Thyroid gland (tissue), 4 donors: ENCODE measurements around the gene UBE2V1. TPM values are rescaled to one million over a fixed set of nuclear protein-coding genes. Genes with fewer than 3 reads are reported as not detected.

ENCODE experiments used
- DNase-seq, 2 donors: peaks; one replicate each; pipeline ENCODE4 v3.0.0-alpha.2; 2019
- H3K27ac ChIP-seq, 3 donors: fragments of 200-600 bp; sonication (generic); 1 replicate in 2 of 3; 2 replicates in 1 of 3; pipeline ENCODE4 v1.5.1; 2016 to 2019; ENCODE audit warnings: mild to moderate bottlenecking in 1 of 3, moderate library complexity in 1 of 3
- H3K27me3 ChIP-seq: fragments of 200-600 bp; sonication (generic); one replicate; pipeline ENCODE4 v1.5.1; 2019
- H3K36me3 ChIP-seq, 2 donors: fragments of 200-600 bp; sonication (generic); one replicate each; pipeline ENCODE4 v1.5.1; 2016 to 2019
- H3K4me1 ChIP-seq, 2 donors: fragments of 200-600 bp; sonication (generic); one replicate each; pipeline ENCODE4 v1.5.1; 2017 to 2019
- H3K4me3 ChIP-seq, 3 donors: fragments of 200-600 bp; sonication (generic); replicated peaks in 1 of 3; 1 replicate in 2 of 3; 2 replicates in 1 of 3; pipeline ENCODE4 v1.5.1; 2016; ENCODE audit warnings: mild to moderate bottlenecking in 1 of 3
- H3K9me3 ChIP-seq: fragments of 200-600 bp; sonication (generic); one replicate; pipeline ENCODE4 v1.5.1; 2017
- POLR2A ChIP-seq, 2 donors: fragments of 450-650 bp; IDR thresholded peaks; one replicate each; pipeline ENCODE4 v1.6.1; 2017; ENCODE audit warnings: antibody characterized with exemption in 2 of 2, mild to moderate bottlenecking in 2 of 2, moderate library complexity in 1 of 2
- whole genome bisulfite sequencing, 2 donors: methylation state at CpG; one replicate each; pipeline ENCODE4 v1.1.5; 2017; 5-methylcytosine and 5-hydroxymethylcytosine counted together
- intact Hi-C: fragments of 100-400 bp; cut with DNase I; formaldehyde crosslinking; loops from one replicate; pipeline ENCODE4 v1.15.1; 2023
- total RNA-seq, 4 donors: library from RNA; depleted of rRNA; stranded (reverse); fragments of >200 nt; gene quantifications; one replicate each; pipeline ENCODE4 v1.2.3, GENCODE V29; 2016
- TF ChIP-seq, protein P1 (sequence below), 6 experiments: fragments of 200-600 bp in 3 of 6; fragments of 450-650 bp in 3 of 6; sonication (generic) in 3 of 6; IDR thresholded peaks; one replicate each; pipeline ENCODE4 v1.5.1; 2016 to 2019; ENCODE audit warnings: antibody characterized with exemption in 6 of 6, mild to moderate bottlenecking in 2 of 6, inconsistent platforms in 1 of 6, moderate library complexity in 1 of 6

Gene UBE2V1
- total RNA-seq, 4 donors from 2014 or later: 77.3 to 110 (median 92.3) TPM

DNA sequence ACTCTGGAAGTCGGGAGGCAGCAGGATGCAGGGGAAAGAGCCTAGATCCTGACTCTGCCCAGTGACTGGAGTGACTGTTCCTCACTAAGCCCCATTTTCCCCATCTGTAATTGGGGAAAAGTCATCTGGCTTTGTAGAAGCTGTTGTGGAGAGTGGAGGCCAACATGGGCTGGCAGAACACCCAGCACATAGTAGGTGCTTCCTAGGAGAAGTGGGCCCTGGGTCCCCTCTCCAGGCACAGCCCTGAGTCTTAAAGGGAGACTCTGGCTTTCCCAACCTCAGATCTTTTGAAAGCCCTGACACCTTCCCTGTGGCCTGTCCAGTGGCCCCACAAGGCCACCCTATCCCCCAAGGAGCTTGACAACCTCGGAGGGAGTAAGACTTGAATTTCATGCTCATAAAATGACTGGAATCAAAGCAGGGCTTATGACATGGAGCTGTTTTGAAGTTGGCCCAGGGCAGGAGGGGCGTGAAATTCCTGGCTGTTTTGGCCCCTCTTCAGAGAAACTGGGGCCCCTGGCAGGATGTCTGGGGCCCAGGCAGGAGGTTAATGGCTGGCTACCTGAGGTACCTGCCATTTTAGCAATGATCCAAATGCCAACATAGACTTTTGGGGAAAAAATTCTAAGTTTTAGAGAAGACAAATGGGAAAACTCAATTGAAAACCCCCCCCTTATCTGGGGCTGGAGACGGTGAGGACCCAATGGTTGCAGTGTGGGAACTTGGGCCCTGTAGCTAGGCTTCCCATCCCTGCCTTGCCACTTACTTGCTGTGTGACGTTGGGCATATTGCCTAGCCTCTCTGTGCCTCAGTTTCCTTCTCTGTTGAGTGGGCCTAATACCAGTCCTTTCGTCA, 51.6 kb downstream of the UBE2V1 start:
- Histone ChIP-seq H3K4me3 (no peak overlapping the region), H3K9me3 (no peaks in the 10 kb centered on the region), H3K4me1 (peaks cover 16 to 41% of the 10 kb centered on the region in 2 donors), H3K36me3 (no peaks in the 10 kb centered on the region), H3K27me3 (no peaks in the 10 kb centered on the region), H3K27ac (no peak overlapping the region)
- intact Hi-C loops: no loop called here
- no peak for DNase-seq
- TF ChIP-seq, protein P1, sequence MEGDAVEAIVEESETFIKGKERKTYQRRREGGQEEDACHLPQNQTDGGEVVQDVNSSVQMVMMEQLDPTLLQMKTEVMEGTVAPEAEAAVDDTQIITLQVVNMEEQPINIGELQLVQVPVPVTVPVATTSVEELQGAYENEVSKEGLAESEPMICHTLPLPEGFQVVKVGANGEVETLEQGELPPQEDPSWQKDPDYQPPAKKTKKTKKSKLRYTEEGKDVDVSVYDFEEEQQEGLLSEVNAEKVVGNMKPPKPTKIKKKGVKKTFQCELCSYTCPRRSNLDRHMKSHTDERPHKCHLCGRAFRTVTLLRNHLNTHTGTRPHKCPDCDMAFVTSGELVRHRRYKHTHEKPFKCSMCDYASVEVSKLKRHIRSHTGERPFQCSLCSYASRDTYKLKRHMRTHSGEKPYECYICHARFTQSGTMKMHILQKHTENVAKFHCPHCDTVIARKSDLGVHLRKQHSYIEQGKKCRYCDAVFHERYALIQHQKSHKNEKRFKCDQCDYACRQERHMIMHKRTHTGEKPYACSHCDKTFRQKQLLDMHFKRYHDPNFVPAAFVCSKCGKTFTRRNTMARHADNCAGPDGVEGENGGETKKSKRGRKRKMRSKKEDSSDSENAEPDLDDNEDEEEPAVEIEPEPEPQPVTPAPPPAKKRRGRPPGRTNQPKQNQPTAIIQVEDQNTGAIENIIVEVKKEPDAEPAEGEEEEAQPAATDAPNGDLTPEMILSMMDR (IDR thresholded peaks at IDR 0.05): no peak
- TF ChIP-seq POLR2A (IDR thresholded peaks at IDR 0.05): no peak
- 78 to 89% methylated on average over 5 to 6 of the region's 6 CpGs for WGBS, 2 donors

DNA sequence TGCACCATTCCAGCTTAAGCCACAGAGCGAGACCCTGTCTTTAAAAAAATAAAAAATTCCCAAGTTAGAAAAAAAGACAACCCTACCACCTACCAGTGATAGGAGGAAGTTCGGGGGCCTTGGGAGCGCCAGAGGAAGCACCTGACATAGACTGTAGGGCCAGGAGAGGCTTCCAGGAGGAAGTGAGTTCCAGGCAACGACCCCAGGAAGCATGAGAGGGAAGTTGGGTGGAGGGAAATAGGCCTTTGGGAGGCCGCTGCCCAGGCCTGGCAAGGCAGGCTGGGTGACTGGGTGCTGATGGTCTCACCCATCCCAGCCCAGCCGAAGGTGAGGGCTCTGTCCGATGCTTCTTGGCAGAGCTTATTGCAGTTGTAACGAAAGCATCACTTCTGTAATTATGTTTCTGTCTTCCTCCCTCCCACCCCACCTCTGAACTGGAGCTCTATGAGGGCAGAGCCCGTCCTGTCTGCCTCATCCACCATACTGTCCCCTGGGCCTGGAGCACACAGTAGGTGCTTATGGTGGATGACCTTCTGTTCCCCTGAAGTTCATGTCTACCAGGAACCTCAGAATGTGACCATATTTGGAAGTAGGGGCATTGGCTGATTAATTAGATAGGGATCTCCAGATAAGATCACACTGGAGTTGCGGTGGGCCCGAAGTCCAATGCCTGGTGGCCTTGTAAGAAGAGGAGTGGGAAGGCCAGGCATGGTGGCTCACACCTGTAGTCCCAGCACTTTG, 54.1 kb downstream of the UBE2V1 start:
- H3K27me3 ChIP-seq: no peaks in the 10 kb centered on the region
- H3K9me3 ChIP-seq: no peaks in the 10 kb centered on the region
- 77 to 85% methylated on average over 11 of the region's 11 CpGs for WGBS, 2 donors
- no peak overlapping the region for H3K4me3 ChIP-seq
- peak overlapping the region in 2 of 3 donors; percentile 89 to 95 for H3K27ac ChIP-seq
- intact Hi-C loops: no loop called here
- no peak for DNase-seq
- peaks cover 38 to 67% of the 10 kb centered on the region in 2 donors for H3K4me1 ChIP-seq
- no peaks in the 10 kb centered on the region for H3K36me3 ChIP-seq
- TF ChIP-seq POLR2A (IDR thresholded peaks at IDR 0.05): no peak
- TF ChIP-seq, protein P1 (IDR thresholded peaks at IDR 0.05): no peak

DNA sequence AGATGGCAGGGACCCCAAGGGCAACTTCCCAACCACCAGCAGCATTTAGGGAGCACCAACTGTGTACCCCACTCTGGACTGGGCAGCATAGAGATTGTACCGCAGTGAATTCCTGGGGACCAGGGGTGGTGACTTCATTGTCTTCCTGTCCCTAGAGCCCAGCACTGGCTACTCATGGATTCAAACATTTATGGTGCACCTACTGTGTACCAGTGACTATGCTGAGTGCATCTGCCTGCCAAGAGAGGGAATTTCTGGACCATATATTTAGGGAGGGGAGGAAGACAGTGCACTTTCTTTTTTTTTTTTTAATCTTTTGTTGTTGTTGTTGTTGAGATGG, 55.3 kb downstream of the UBE2V1 start:
- Histone ChIP-seq H3K4me3 (no peak overlapping the region), H3K27ac (peak overlapping the region; percentile 84 to 95 (median 89)), H3K36me3 (no peaks in the 10 kb centered on the region), H3K9me3 (no peaks in the 10 kb centered on the region), H3K27me3 (no peaks in the 10 kb centered on the region), H3K4me1 (peaks cover 50 to 78% of the 10 kb centered on the region in 2 donors)
- WGBS, 2 donors: 100% methylated on average over 1 of the region's 1 CpG
- TF ChIP-seq, protein P1 (IDR thresholded peaks at IDR 0.05): no peak
- no peak for TF ChIP-seq POLR2A (IDR thresholded peaks at IDR 0.05)
- intact Hi-C loops: no loop called here
- DNase-seq: no peak

- DNase-seq: peak; percentile 72 to 78
- intact Hi-C loops: no loop called here
Observed at GRCh38 chr20:50056951-50057713, 55.8 kb downstream of the UBE2V1 start.

More at GRCh38 chr20:50056951-50057713, 55.8 kb downstream of the UBE2V1 start:
- H3K4me3 ChIP-seq: no peak overlapping the region
- WGBS, 2 donors: 68 to 77% methylated on average over 19 to 21 of the region's 21 CpGs
- H3K27me3 ChIP-seq: no peaks in the 10 kb centered on the region
- H3K36me3 ChIP-seq: no peaks in the 10 kb centered on the region
- H3K27ac ChIP-seq: peak overlapping the region; percentile 84 to 95 (median 89)
- TF ChIP-seq, protein P1 (IDR thresholded peaks at IDR 0.05): no peak
- TF ChIP-seq POLR2A (IDR thresholded peaks at IDR 0.05): no peak
- peaks cover 52 to 81% of the 10 kb centered on the region in 2 donors for H3K4me1 ChIP-seq
- no peaks in the 10 kb centered on the region for H3K9me3 ChIP-seq
